ENCODE results near the gene CLN3.
"Not testable (repeated sequence)": the region's sequence is repeated elsewhere in the genome, so short reads cannot be mapped to it uniquely, and the experiment has no call there.

CLN3 gene

DNA sequence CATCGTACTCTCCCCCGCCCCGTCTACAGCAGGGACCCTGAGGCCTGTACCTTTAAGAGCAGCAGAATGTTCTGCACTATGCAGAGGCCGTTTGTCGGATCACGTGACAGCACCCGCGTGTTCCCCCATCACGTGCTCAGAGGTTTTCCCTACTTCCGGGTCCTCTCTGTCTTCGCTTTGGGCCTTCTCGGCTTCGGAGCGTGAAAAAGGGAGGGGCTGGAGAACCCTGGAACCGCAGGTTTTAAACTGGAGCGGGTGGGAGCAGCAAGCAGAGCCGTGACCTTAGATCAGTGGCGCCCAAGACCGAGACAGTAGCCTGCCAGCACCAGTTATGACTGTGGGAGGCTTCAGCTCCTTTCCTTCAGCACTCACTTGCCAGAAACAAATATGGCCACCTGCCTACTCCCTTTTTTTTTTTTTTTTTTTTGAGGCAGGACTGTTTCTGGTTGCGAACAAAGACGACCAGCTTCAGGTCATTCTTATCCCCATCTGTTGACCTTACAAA lies at the start of gene CLN3:
TSS of gene CLN3 (minus strand) at position 105 of the 505 bp plus-strand sequence. CDS start 315 bp downstream, outside the sequence.
- DNase-seq (ENCODE audit: low spot score) = peak; percentile 96

DNA sequence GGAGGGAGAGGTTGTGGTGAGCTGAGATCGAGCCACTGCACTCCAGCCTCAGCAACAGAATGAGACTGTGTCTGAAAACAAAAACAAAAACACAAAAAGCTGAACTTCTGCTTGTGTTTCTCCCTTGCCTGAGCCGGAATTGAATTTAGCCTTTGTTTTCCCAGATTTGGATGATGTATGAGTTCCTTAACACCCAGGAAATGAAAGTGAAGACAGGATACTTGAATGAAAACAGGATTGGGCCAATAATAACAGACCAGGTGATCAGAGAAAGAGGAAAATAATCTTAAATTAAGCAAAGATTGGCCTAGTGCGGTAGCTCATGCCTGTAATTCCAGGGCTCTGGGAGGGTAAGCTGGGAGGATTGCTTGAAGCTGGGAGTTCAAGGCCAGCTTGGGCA lies 48.5 kb upstream of the CLN3 start:
- no peak for DNase-seq (ENCODE audit: low spot score)

DNA sequence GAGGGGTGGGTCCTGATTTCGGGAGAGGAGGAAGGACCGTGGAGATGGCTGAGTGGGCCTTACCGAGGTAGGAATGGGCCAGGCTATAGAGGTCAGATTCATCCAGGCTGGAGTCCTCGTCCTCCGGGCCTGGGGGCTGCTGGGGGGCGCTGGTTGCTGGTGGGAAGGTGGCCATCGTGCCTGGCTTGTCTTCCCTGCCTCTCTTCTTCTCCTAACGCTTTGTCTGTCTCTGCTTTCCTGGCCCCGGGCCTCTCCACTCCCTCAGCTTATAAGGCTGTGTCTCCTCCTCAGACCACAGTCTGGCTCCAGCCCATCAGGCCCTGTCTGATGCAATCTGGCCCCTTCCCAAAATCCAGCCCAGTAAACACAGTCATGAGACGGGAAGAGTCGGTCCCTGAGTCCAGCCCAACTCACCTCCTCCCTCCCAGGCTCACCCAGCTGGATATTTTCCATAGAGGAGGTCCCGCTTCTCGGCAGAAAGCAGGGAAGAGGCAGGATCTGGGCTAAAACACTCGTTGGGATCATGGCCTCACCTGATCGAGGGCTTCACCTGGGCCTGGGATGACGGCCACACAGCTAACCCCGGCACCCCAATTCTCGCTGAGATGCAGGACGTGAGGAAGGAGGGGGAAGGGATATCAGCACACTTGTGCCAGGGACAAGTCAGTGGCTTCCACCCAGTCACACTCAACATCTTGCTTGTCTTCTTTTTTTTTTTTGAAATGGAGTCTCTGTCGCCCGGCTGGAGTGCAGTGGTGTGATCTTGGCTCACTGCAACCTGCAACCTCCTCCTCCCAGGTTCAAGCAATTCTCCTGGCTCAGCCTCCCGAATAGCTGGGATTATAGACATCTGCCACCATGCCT lies 47.1 kb upstream of the CLN3 start, which contains the start of gene NUPR1:
TSS of gene NUPR1 (minus strand) at position 242 of the 864 bp plus-strand sequence. CDS start at position 175, 67 bp downstream.
- no peak for DNase-seq (ENCODE audit: low spot score)

DNA sequence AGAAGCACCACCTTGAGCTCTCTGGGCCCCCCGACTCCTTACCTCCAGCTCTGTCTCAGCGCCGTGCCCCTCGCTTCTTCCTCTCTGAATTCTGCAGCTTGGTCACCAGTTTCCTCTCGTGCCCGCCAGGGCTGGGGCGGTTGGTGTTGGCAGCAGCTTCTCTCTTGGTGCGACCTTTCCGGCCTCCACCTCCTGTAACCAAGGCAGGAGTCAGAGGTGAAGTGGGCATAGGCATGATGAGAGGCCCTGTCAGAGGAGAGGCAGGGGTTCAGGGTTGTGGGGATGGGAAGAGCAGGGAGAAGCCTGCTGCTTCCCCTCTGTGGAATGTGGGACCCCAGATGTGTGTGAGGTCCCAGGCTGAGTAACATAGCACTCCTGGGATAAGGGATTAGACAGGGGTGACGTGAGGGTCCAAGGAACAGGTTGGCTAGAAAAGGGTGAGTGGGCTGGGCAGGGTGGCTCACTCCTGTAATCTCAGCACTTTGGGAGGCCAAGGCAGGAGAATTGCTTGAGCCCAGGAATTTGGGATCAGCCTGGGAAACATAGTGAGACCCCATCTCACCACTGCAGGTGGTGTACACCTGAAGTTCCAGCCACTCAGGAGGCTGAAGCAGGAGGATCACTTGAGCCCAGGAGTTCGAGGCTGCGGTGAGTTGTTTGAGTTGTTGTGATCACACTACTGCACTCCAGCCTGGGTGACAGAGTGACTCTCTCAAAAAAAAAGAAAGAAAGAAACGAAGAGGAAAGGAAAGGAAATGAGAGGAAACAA lies 46.3 kb upstream of the CLN3 start:
- no peak for DNase-seq (ENCODE audit: low spot score)

DNA sequence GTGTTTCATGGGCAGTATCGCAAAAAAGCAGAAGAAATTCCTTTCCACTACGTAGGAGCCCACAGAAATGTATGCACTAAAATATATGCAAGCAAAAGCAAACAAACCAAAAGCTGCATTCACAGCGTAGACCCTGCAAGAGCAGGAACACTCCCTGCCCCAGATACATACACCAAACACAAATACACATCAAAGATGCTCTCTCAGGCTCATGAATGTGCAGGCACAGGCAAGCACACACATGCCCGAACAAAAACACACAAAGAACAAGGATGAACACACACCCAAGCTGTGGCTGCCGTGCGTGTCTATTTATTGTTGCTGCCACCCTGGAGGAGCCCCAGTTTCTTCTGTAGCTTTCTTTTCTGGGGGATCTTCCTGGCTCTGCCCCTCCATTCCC lies 45.2 kb upstream of the CLN3 start:
- DNase-seq (ENCODE audit: low spot score) = no peak

DNA sequence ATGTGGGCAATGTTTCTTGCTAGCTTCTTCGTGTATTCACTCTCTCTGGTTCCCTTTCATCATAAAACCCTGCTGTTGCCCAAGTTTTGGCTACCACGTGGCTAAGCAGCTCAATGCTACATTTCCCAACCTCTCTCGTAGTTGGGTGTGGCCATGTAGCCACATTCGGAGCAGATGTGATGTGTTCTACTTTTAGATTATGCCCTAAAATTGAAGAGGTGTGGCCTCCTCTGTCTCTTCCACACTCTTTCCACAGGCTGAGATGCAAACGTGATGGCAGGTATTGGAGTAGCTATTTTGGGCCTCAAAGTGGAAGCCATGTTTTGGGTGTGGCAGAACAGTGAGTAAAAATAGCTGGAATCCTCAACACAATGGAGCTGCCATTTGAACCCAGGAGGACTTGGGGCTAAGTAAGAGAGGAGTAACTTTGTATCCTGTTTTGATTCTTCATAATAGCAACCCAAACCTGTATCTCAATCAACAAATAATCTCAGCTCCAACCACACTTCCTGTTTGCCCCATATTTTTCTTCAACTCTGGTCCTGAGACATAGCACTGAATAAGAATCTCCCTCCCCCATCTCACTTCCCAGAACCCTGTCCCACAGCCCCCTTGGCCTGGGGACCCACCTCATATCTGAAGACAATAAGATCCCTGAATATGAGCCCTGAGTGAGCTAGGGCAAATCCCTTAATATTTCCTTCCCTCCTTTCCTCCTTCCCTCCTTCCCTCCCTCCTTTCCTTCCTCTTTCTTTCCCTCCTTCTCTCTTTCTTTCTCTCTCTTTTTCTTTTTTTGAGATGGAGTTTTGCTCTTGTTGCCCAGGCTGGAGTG lies 42.9 kb upstream of the CLN3 start:
- no peak for DNase-seq (ENCODE audit: low spot score)

DNA sequence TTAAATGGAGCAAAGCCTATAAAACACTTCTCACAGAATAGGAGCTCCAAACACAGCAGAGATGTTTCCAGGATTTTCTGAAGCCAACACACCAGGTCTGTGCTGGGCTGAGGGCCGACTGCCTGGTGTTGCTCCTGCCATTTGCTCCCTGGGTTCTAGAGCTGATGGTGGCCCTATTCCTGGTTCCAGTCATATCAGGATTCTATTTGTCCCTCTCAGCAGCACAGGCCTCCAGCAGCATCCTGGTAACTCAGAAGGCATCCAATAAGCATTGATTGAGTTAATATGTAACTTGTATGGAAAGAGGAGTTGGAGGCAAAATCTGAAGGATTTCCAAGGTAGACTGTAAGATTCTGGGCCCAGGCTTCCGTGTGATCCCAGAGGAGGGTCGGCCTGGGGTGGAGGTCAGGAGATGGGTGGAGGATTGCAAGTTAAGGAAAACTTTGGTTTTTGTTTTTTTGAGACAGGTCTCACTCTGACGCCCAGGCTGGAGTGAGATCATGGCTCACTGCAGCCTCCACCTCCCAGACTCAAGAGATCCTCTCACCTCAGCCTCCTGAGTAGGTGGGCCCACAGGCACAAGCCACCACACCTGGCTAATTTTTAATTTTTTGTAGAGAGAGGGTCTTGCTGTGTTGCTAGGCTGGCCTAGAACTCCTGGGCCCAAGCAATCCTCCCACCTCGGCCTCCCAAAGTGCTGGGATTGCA lies 41.2 kb upstream of the CLN3 start:
- DNase-seq (ENCODE audit: low spot score) = no peak

DNA sequence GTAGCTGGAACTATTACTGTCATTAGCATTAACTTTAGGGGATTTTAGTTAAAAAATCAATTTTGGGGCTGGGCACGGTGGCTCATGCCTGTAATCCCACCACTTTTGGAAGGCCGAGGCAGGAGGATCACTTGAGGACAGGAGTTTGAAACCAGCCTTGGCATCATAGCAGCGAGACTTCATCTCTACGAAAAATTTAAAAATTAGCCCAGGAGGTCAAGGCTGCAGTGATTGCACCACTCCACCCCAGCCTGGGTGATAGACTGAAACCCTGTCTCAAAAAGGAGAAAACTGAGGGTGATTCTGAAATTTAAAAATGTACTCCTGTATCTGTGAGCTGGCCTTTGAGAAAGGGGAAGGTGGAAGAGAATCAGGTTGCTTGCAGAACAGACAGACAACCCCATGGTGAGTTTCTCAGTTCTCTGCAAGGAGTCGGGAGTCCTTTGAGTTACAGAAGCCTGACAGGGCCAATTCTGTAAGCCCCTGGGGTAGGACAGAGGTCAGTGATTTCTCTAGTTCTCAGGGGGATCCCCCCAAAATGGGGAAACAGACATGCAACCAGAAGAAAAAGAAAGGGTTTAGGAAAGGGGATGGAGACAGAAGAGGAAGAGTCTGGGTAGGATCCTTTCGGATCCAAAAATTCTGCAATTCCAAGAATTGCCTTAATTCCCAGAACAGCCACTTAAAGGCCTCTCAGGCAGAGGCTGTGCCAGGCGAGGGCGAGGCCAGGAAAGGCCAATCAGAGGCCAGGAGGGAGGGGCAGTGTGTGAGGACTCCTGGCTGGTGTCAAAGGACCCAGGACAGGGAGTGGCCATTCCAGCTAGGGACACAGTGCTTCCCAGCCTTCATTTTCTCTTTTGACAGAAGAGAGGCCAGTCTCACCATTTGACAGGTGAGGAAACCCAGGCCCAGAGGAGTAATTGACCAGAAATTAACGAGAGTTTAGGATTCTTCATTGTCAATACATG lies 40.2 kb upstream of the CLN3 start:
- no peak for DNase-seq (ENCODE audit: low spot score)

DNA sequence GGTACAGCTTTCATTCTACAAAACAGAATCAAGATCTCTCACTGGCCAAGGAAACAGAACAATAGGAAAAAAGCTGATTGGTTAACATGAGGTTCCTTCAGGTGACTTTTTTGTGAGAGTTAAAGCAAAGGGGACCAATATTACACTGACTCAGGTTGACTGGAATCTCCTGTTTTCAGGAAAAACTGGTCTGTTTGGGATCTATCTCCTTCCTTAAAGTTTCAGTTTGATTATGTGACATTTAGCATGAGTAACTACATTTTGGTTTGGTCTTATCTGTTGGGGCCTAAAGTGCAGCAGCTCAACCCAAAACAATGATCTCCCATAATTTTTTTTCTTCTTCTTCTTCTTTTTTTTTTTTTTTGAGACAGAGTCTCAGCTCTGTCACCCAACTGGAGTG lies 37.2 kb upstream of the CLN3 start:
- DNase-seq (ENCODE audit: low spot score) = no peak

DNA sequence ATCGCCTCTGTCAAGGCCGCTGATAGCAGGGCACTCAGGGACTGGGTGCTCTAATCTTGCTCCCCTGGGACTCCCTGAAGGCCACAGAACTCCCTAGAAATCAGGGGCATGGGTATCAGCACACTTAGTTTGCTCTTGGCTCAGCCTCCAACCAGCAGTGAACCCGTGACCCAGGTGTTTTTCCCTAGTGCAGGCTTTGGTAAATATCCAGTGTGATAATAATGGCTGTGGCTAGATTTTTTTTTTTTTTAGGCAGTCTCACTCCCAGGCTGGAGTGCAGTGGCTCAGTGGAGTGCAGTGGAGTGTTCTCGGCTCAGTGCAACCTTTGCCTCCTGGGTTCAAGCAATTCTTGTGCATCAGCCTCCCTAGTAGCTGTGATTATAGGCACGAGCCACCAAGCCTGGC lies 36.6 kb upstream of the CLN3 start:
- no peak for DNase-seq (ENCODE audit: low spot score)

DNA sequence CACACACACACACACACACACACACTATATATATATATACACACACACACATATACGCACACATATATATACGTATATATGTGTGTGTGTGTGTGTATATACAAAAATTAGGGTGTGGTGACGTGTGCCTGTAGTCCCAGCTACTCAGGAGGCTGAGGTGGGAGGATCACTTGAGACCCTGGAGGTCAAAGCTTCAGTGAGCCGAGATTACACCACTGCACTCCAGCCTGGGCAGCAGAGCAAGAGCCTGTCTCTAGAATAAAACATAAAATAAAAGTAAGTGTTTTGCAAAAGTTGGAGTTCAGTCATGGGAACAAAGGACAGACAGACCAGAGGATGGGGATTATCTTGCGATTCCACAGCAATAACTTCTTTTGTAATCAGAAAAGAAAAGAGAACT lies 36.1 kb upstream of the CLN3 start:
- DNase-seq (ENCODE audit: low spot score) = no peak

DNA sequence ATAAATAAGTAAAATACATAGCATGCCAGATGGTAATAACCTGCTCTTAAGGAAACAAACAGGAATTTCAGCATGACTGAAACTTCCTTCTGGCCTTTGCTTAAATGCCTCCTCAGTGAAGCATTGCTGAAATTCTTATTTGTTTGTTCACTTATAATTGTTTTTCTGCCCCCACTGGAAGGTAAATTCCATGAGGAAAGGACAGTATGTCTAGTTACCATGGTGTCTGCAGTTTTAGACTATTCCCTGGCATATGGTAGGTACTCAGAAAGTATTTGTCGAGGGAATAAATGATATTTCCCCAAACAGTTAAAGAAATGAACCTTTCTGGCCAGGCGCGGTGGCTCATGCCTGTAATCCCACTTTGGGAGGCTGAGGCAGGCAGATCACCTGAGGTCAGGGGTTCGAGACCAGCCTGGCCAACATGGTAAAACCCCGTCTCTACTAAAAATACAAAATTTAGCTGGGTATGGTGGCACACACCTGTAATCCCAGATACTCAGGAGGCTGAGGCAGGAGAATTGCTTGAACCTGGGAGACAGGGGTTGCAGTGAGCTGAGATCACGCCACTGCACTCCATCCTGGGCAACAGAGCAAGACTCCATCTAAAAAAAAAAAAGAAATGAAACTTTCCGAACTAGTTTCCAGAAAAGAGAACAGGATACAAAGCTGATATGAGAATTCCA lies 35.4 kb upstream of the CLN3 start:
- not testable (repeated sequence) for DNase-seq (ENCODE audit: low spot score)

DNA sequence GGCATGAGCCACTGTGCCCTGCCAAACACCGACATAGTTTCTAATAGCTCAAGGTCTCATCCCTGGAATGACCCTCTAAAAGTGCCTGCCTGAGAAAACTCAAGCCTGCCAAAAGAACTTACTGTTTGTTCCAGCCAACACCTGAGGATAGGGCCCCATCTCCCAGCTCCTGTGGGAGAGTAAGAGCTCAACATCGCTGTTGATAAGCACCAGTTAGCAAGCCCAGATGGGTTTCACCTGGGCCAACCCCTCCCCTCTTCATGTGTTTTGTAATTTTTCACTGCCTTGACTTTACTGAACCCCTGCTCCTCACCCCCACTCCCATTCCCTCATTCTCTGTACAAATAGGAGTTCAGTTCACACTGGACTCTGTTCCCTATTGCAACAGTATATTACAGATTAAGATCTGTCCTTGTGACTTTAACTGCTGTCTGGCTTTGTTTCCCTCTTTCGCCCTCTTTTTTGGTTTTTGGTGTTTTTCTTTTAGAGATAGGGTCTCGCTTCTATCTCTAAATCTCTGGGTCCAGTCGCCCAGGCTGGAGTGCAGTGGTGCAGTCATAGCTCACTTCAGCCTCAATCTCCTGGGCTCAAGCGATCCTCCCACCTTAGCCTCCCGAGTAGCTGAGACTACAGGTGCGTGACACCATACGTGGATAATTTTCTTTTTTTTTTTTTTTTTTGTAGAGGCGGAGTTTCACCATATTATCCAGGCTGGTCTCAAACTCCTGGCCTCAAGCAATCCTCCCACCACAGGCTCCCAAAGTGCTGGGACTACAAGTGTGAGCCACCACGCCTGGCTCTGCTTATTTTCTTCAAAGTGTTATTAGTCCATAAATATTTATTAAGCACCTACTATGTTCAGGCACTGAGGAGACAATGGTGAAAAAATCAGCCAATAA lies 34.6 kb upstream of the CLN3 start:
- DNase-seq (ENCODE audit: low spot score) = no peak

DNA sequence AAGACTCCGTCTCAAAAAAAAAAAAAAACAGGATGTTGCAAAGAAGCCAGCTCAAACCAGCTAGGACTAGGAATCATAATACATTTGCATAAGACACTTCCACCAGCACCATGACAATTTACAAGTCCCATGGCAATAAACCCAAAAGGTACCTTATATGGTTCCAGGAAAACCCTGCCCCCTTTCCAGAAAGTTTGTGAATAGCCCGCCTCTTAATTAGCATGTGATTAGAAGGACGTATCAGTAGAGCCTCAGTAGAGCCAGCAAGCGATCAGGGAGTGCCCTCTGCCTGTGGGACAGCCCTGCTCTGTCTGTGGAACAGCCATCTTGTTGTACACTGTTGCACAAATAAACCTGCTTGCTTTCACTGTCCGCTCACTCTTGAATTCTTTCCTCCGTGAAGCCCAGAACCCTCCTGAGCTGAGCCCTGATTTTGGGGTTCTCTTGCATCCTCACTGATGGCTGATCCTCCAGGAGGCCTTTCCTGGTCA lies 32.9 kb upstream of the CLN3 start:
- peak; percentile 61 for DNase-seq (ENCODE audit: low spot score)

DNA sequence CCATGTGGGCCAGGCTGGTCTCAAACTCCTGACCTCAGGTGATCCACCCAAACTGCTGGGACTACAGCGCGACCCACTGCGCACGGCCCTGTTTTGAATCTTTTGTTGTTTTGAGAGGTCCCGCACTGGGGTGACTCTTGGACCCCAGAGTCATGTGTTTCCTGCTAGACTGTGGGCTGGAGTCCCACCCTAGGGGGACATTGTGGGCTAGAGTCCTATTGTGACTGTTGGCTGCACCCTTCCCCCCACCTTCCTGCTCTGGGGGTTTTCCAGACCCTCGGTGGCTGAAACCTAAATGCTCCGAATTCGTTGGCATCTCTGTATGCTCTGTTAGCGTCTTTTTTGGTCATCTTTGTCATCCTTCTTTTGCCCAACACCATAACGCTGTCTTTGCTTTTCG lies 30.9 kb upstream of the CLN3 start:
- no peak for DNase-seq (ENCODE audit: low spot score)

DNA sequence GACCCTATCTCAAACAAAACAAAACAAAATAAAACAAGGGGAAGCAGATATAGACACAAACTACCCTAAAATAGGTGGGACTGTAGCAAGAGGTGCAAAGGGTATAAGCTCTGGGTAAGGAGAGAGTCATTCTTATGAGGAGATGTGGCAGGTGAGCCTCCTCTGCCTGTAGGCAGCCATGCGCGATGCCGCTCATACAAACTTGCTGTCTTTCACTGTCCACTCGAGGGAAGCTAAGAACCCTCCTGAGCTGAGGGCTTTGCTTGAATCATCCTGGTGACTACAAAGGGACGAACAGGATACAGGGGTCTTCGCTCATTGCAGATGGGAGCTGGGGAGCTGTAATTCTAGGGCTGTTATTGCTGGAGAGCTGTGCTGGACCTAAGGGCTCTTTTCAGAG lies 29.6 kb upstream of the CLN3 start:
- DNase-seq (ENCODE audit: low spot score) = no peak

DNA sequence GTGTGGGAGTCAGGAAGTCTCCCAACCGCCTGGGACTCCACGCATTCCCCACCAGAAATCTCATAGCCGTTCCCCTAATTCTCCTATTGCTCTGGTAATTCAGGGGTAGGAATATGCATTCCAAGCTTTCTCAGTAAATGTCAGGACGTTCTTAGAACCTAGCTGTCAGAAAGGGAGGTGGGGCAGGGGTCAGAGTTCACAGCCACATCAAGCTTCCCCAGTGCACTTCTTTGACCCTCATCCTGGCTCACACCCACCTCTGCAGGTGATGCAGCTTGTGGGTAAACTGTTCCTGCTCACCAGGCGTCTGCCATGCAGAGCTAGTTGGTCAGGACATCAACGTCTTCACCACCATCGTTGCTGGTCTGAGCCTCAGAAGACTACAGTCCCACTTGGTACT lies 28.8 kb upstream of the CLN3 start:
- no peak for DNase-seq (ENCODE audit: low spot score)

DNA sequence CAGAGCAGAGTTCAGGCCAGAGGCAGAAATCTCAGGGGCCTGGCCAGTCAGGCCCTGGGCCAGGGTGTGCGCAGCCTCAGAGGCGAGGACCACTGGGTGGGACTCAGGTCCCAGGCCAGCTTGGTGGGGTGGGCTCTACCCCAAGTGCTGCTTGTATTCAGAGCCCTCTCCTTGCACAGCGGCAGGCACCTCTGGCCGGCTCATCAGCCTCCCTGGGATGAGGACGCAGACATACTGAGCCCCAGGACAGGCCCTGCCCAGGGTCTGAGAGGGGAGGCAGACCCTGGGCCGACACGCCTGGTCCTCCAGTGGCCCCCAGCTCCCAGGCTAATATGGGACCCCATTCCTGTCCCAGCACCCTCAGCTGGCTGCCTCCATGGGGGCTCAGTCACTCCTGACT lies 22.4 kb upstream of the CLN3 start:
- no peak for DNase-seq (ENCODE audit: low spot score)
